Lower leg skin (tissue), 3 donors: Measurements from ENCODE around the gene NRXN3.

Experiments
- POLR2A ChIP-seq, 2 donors: fragments of 450-650 bp; IDR thresholded peaks; one replicate each; pipeline ENCODE4 v1.6.1; 2016 to 2017; ENCODE audit warnings: antibody characterized with exemption in 2 of 2, mild to moderate bottlenecking in 1 of 2, moderate library complexity in 1 of 2
- TF ChIP-seq, protein P1 (sequence below), 3 donors: fragments of 450-650 bp; IDR thresholded peaks; one replicate each; pipeline ENCODE4 v1.5.1; 2016; ENCODE audit warnings: antibody characterized with exemption in 3 of 3, mild to moderate bottlenecking in 3 of 3, moderate library complexity in 2 of 3

DNA sequence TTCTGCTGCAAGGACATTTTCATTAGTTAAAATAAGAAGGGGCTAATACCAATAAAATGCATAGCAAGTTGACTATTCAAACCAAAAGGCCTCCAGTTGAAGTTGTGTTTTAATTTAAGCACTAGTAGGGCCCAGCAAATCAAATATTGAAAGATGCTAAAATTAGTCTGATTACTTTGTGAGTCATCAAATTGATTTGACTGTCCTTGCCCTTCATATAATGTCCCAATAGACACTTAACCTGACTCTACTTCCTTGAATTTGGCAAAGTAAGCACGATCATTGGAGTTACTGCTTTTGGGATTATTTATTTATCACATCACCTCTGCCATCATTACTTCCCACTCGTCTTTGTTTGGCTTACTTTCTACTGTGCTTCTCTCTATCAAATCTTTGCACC lies 1242.6 kb downstream of the NRXN3 start:
- TF ChIP-seq, protein P1, sequence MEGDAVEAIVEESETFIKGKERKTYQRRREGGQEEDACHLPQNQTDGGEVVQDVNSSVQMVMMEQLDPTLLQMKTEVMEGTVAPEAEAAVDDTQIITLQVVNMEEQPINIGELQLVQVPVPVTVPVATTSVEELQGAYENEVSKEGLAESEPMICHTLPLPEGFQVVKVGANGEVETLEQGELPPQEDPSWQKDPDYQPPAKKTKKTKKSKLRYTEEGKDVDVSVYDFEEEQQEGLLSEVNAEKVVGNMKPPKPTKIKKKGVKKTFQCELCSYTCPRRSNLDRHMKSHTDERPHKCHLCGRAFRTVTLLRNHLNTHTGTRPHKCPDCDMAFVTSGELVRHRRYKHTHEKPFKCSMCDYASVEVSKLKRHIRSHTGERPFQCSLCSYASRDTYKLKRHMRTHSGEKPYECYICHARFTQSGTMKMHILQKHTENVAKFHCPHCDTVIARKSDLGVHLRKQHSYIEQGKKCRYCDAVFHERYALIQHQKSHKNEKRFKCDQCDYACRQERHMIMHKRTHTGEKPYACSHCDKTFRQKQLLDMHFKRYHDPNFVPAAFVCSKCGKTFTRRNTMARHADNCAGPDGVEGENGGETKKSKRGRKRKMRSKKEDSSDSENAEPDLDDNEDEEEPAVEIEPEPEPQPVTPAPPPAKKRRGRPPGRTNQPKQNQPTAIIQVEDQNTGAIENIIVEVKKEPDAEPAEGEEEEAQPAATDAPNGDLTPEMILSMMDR (IDR thresholded peaks at IDR 0.05), result no peak
- no peak for TF ChIP-seq POLR2A (IDR thresholded peaks at IDR 0.05)
